K562 (cell line): ENCODE measurements around the gene BLM. TPM values are rescaled to one million over a fixed set of nuclear protein-coding genes. Genes with fewer than 3 reads are reported as not detected.

Experiments
- ATAC-seq: fragments of 200-7000 bp; cut with Tn5 transposase; 3 replicates; pipeline ENCODE4 v1.9.1; 2020; ENCODE audit warnings: moderate library complexity
- BruUV-seq: library from RNA; stranded (reverse); fragments of 400-500 nt; replicated peaks from 2 replicates; lab custom pipeline; 2021; lab: Mats Ljungman, UMichigan
- CTCF ChIA-PET: fragments of 300-600 bp; formaldehyde crosslinking; extraction: SDS; loops from one replicate; lab custom pipeline; 2021; ENCODE audit warnings: low intra/inter-chr PET ratio; lab: Yijun Ruan, JAX
- POLR2A ChIA-PET: fragments of 300-600, 350-650 bp; sonication (Branson Sonifier 250); formaldehyde crosslinking; extraction: SDS; loops from one replicate; lab custom pipeline; 2021; ENCODE audit warnings: antibody characterized with exemption, inconsistent platforms; lab: Yijun Ruan, JAX
- DNase-seq, 4 experiments: peaks; one replicate each; pipeline versions ENCODE4 v3.0.0 to v3.0.0-alpha.2; 2011 to 2018; ENCODE audit warnings: low spot score in 3 of 4, mixed read lengths in 3 of 4; ENCODE audit errors: extremely low read depth in 1 of 4
- FAIRE-seq: peaks from 2 replicates; lab custom pipeline; 2011; peaks lifted over from hg19 to GRCh38; lab: Jason Lieb, UNC
- H2AFZ ChIP-seq: 2 replicates; pipeline ENCODE4 v1.6.0; 2011; ENCODE audit warnings: low read depth, low read length, control low read depth, inconsistent platforms
- H3K27ac ChIP-seq: fragments of 200-600 bp; 3 replicates; pipeline ENCODE4 v1.8.0; 2011; ENCODE audit warnings: low read depth, mild to moderate bottlenecking, control low read depth, inconsistent platforms, low read length, moderate library complexity, mixed read lengths; ENCODE audit errors: extremely low read depth
- H3K27me3 ChIP-seq, 2 experiments: fragments of 300-600 bp in 1 of 2; 2 replicates in 1 of 2; 3 replicates in 1 of 2; pipeline versions ENCODE4 v1.6.0 to v1.8.0; 2011; ENCODE audit warnings: inconsistent platforms in 2 of 2, low read length in 2 of 2, mild to moderate bottlenecking in 1 of 2, mixed read lengths in 1 of 2, moderate library complexity in 1 of 2; ENCODE audit not compliant: control insufficient read depth in 2 of 2, insufficient read depth in 2 of 2
- H3K36me3 ChIP-seq: fragments of 300-600 bp; 3 replicates; pipeline ENCODE4 v1.8.0; 2011; ENCODE audit warnings: mild to moderate bottlenecking, low read length, inconsistent platforms; ENCODE audit not compliant: control insufficient read depth, insufficient read depth
- H3K4me1 ChIP-seq, 2 experiments: fragments of 200-600 bp in 1 of 2; replicated peaks in 1 of 2; 2 replicates in 1 of 2; 3 replicates in 1 of 2; pipeline versions ENCODE4 v1.5.1 to v1.8.0; 2011; ENCODE audit warnings: inconsistent platforms in 2 of 2, low read length in 2 of 2, mild to moderate bottlenecking in 1 of 2, mixed read lengths in 1 of 2, moderate library complexity in 1 of 2; ENCODE audit not compliant: control insufficient read depth in 2 of 2, insufficient read depth in 2 of 2
- H3K4me2 ChIP-seq: 2 replicates; pipeline ENCODE4 v1.6.1; 2011; ENCODE audit warnings: low read length, control low read depth, inconsistent platforms, mixed read lengths; ENCODE audit not compliant: insufficient read depth
- H3K4me3 ChIP-seq: fragments of 200-600 bp; sonication (generic), shearing (Covaris generic); 2 replicates; pipeline ENCODE4 v1.5.1; 2016; ENCODE audit warnings: control low read depth, inconsistent platforms
- H3K79me2 ChIP-seq: fragments of 200-600 bp; 3 replicates; pipeline ENCODE4 v1.8.0; 2011; ENCODE audit warnings: low read length, inconsistent platforms; ENCODE audit not compliant: control insufficient read depth, insufficient read depth
- H3K9ac ChIP-seq, 2 experiments: 2 replicates each; pipeline versions ENCODE4 v1.6.0 to v1.6.1; 2011; ENCODE audit warnings: low read depth in 2 of 2, low read length in 2 of 2, control low read depth in 1 of 2, inconsistent platforms in 1 of 2, mild to moderate bottlenecking in 1 of 2, mixed read lengths in 1 of 2; ENCODE audit not compliant: insufficient read depth in 1 of 2
- H3K9me1 ChIP-seq: one replicate; pipeline ENCODE4 v1.6.0; 2011; ENCODE audit warnings: inconsistent platforms, mild to moderate bottlenecking, low read length, moderate library complexity; ENCODE audit not compliant: control insufficient read depth, insufficient read depth
- H3K9me3 ChIP-seq: replicated peaks from 2 replicates; pipeline ENCODE4 v1.5.1; 2011; ENCODE audit warnings: low read depth, low read length, inconsistent platforms; ENCODE audit not compliant: control insufficient read depth, insufficient read depth
- H4K20me1 ChIP-seq: replicated peaks from 2 replicates; pipeline ENCODE4 v1.6.1; 2011; ENCODE audit warnings: low read length, inconsistent platforms, mixed read lengths; ENCODE audit not compliant: control insufficient read depth, insufficient read depth
- CTBP1 ChIP-seq: fragments of 450-650 bp; IDR thresholded peaks from 2 replicates; pipeline ENCODE4 v1.6.1; 2016; ENCODE audit warnings: borderline replicate concordance
- EP400 ChIP-seq: fragments of 450-650 bp; IDR thresholded peaks from 2 replicates; pipeline ENCODE4 v1.6.1; 2017; ENCODE audit warnings: antibody characterized with exemption, mild to moderate bottlenecking, moderate library complexity
- GATA2 ChIP-seq: sonication (generic); formaldehyde crosslinking; IDR thresholded peaks from 2 replicates; pipeline ENCODE4 v1.4.0; 2020; ENCODE audit warnings: mild to moderate bottlenecking, missing genetic modification reagents
- MAFF ChIP-seq: IDR thresholded peaks from 2 replicates; pipeline ENCODE4 v1.6.1; 2012; ENCODE audit warnings: low read length, improper control_type of control experiment
- MAZ ChIP-seq, 2 experiments: fragments of 450-650 bp in 1 of 2; sonication (generic) in 1 of 2; formaldehyde crosslinking; IDR thresholded peaks in 1 of 2; conservative IDR thresholded peaks in 1 of 2; 2 replicates each; pipeline versions ENCODE4 v1.4.0 to v1.5.0; 2020; ENCODE audit warnings: mild to moderate bottlenecking in 1 of 2, missing genetic modification reagents in 1 of 2
- MED1 ChIP-seq: sonication (generic); formaldehyde crosslinking; IDR thresholded peaks from 2 replicates; pipeline ENCODE4 v1.8.1; 2023; ENCODE audit warnings: missing genetic modification reagents, borderline replicate concordance
- MYC ChIP-seq, 2 experiments: fragments of 250-450 bp in 1 of 2; sonication (Bioruptor Pico) in 1 of 2; IDR thresholded peaks; 2 replicates each; pipeline versions ENCODE4 v1.5.1 to v1.6.1; 2012 to 2021; ENCODE audit warnings: low read depth in 2 of 2, borderline replicate concordance in 1 of 2, improper control_type of control experiment in 1 of 2, low read length in 1 of 2, mild to moderate bottlenecking in 1 of 2, moderate library complexity in 1 of 2
- RAD21 ChIP-seq, 2 experiments: fragments of 250-450 bp in 1 of 2; fragments of 450-650 bp in 1 of 2; sonication (Bioruptor Pico) in 1 of 2; formaldehyde crosslinking in 1 of 2; IDR thresholded peaks in 1 of 2; conservative IDR thresholded peaks in 1 of 2; 2 replicates each; pipeline versions ENCODE4 v1.4.0 to v1.8.0; 2020 to 2022; ENCODE audit warnings: mild to moderate bottlenecking in 2 of 2, moderate library complexity in 1 of 2
- RBM25 ChIP-seq: fragments of 200-400 bp; formaldehyde crosslinking; IDR thresholded peaks from 2 replicates; pipeline ENCODE4 v1.6.1; 2018; ENCODE audit warnings: low read length, low read depth, moderate library complexity; ENCODE audit not compliant: severe bottlenecking
- RCOR1 ChIP-seq, 2 experiments: IDR thresholded peaks; 2 replicates each; pipeline ENCODE4 v1.6.1; 2012; ENCODE audit warnings: low read depth in 2 of 2, low read length in 2 of 2, borderline replicate concordance in 1 of 2, improper control_type of control experiment in 1 of 2
- SIN3B ChIP-seq: fragments of 450-650 bp; IDR thresholded peaks from 2 replicates; pipeline ENCODE4 v1.6.1; 2017; ENCODE audit warnings: low read depth, mild to moderate bottlenecking, moderate library complexity
- SMARCC2 ChIP-seq: fragments of 450-650 bp; IDR thresholded peaks from 2 replicates; pipeline ENCODE4 v1.6.1; 2017; ENCODE audit warnings: antibody characterized with exemption, moderate library complexity, mild to moderate bottlenecking, low read depth
- SPI1 ChIP-seq: IDR thresholded peaks from 2 replicates; pipeline ENCODE4 v1.6.1; 2011; ENCODE audit warnings: low read depth, low read length, control low read depth, borderline replicate concordance
- TARDBP ChIP-seq: fragments of 450-650 bp; IDR thresholded peaks from 2 replicates; pipeline ENCODE4 v1.6.1; 2016
- YY1 ChIP-seq, 3 experiments: IDR thresholded peaks; 2 replicates each; pipeline ENCODE4 v1.6.1; 2011; ENCODE audit warnings: low read length in 2 of 3, mild to moderate bottlenecking in 2 of 3, moderate library complexity in 2 of 3, borderline replicate concordance in 1 of 3, control low read depth in 1 of 3, low read depth in 1 of 3; ENCODE audit not compliant: insufficient read depth in 3 of 3, insufficient replicate concordance in 2 of 3, control insufficient read depth in 1 of 3, insufficient read length in 1 of 3; ENCODE audit errors: extremely low read depth in 1 of 3
- ZFX ChIP-seq: sonication (generic); formaldehyde crosslinking; IDR thresholded peaks from 2 replicates; pipeline ENCODE4 v1.8.0; 2022; ENCODE audit warnings: mild to moderate bottlenecking, missing genetic modification reagents, moderate library complexity
- ZNF174 ChIP-seq: fragments of 250-450 bp; sonication (Bioruptor Pico); IDR thresholded peaks from 2 replicates; pipeline ENCODE4 v1.4.0; 2020; ENCODE audit warnings: mild to moderate bottlenecking
- ZNF445 ChIP-seq: fragments of 250-450 bp; sonication (Bioruptor Pico); IDR thresholded peaks from 2 replicates; pipeline ENCODE4 v1.4.0; 2020; ENCODE audit warnings: low read depth, mild to moderate bottlenecking, moderate library complexity
- WGBS: fragments of 100-300 bp; shearing (Covaris generic); methylation state at CpG from one replicate; pipeline ENCODE4 v1.1.6; 2016; ENCODE audit warnings: low coverage, mixed read lengths; ENCODE audit not compliant: insufficient coverage; ENCODE audit errors: missing lambda C conversion rate; 5-methylcytosine and 5-hydroxymethylcytosine counted together
- in situ Hi-C: fragments of 300-500 bp; cut with MboI; formaldehyde crosslinking; loops from 4 replicates; pipeline ENCODE4 v1.15.0; 2018; ENCODE audit warnings: inconsistent platforms, mixed read lengths
- intact Hi-C: fragments of 100-400 bp; cut with micrococcal nuclease; formaldehyde crosslinking; loops from 2 replicates; pipeline ENCODE4 v1.14.2; 2022
- polyA plus RNA-seq, 8 experiments: library from polyadenylated mRNA; depleted of rRNA in 4 of 8; stranded (reverse) in 5 of 8; unstranded in 3 of 8; fragments of >200 nt; fragmentation: Nextera tagmentation in 2 of 8; fragmentation: Illumina TruSeq in 1 of 8; extraction: Ambion mirVana in 2 of 8; extraction: Trizol in 1 of 8; gene quantifications; 2 replicates each; pipeline versions ENCODE4 v1.2.1 to v1.2.3, GENCODE V29; 2011 to 2014; ENCODE audit warnings: inconsistent platforms in 1 of 8, missing spikeins in 1 of 8
- total RNA-seq, 7 experiments: library from RNA; depleted of rRNA in 6 of 7; stranded (reverse); fragments of >200 nt in 6 of 7; fragmentation: Illumina TruSeq in 2 of 7; extraction: Trizol in 2 of 7; gene quantifications; 2 replicates each; pipeline versions ENCODE4 v1.2.1 to v1.2.3, GENCODE V29; 2011 to 2021; ENCODE audit warnings: low replicate concordance in 1 of 7
- TF ChIP-seq, protein P1 (sequence below): sonication (generic); formaldehyde crosslinking; IDR thresholded peaks from 2 replicates; pipeline ENCODE4 v1.8.0; 2022; ENCODE audit warnings: missing genetic modification reagents, mild to moderate bottlenecking, moderate library complexity, borderline replicate concordance

Gene BLM
- total and polyA plus RNA-seq, 9 of the 15 experiments (the other 6 are each of a cell fraction or from before 2014, with no cell fraction given) = 21.0 to 56.0 (median 43.9) TPM

DNA sequence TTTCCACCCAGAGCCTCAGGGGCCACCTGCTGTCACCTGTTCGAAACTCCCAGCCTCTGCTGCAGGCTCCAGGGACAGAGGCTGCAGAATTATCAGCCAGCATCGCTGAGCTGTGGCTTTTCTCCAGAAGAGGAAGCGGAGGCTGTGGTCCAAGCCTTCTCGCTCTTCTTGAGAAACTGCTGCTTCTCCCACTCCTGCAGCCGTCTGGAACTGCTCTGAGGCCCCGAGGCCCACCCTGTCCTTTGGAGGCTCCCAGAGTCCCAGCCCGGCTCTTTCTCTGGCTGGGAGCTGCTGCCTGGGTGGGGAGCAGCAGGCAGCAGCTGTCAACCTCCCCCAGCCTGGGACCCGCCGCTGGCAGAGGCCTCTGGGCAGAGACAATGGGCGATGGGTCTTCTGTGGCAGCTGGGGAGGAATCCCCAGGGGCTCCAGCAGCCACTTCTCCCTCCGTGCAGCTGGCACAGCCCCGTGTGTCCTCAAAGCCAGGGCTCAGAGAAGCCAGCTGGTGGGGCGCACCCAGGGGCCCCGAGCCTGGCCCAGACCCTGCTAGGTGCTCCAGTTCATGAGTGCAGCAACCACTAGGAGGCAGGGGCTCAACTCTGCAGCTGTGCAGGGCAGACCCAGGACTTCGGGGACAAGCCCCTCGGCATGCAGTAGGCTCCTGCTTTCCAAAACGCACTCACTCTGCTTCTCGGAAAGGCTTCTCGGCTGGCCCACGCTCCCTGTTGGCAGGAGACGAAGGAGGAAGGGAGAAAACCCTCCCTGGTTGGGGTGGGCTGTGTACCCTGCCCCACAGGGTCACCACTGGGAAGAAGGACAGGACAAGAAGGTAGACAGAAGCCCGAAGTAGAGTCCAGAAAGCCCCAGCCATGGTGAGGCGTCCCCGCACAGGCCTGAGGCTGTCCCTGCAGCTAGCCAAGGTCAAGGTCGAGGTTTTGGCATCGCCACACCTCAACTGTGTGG, 101.4 kb downstream of the BLM start:
- DNase-seq (peak in 3 of 4 experiments; percentile 35 to 49 (median 42)), ATAC-seq (peak; percentile 75), FAIRE-seq (peak; percentile 80)
- intact Hi-C loops = loop anchor here (5.0 kb wide), 1 partner anchor 69 kb away; no protein-coding TSS in a partner anchor
- no peaks in the 10 kb centered on the region for H4K20me1 ChIP-seq
- 51% methylated on average over 20 of the region's 26 CpGs for WGBS
- no TSS peak for BruUV-seq
- peak overlapping the region in 1 of 2 experiments; percentile 15; a peak in 2 of 4 replicates for H3K9ac ChIP-seq
- no peak overlapping the region for H3K27ac ChIP-seq
- H3K4me1 ChIP-seq = peaks cover 8 to 35% of the 10 kb centered on the region in 2 experiments; a peak in 4 of 5 replicates
- no peak overlapping the region for H3K4me3 ChIP-seq
- ChIA-PET POLR2A (interaction anchor here (0.6 to 1.7 kb wide), 5 partner anchors 12 to 264 kb away, joined by 3 to 7 read pairs (median 3); no protein-coding TSS in a partner anchor), CTCF (interaction anchor here (0.7 kb wide), 1 partner anchor 70 kb away, joined by 3 read pairs; no protein-coding TSS in a partner anchor)
- no peaks in the 10 kb centered on the region for H3K9me3 ChIP-seq
- H3K4me2 ChIP-seq = no peak overlapping the region
- H3K36me3 ChIP-seq = peaks cover 11% of the 10 kb centered on the region; the same call in 2 of the 3 replicates
- H3K79me2 ChIP-seq = no peaks in the 10 kb centered on the region
- H2AFZ ChIP-seq = peak overlapping the region; percentile 38; the same call in 1 of the 2 replicates
- H3K9me1 ChIP-seq = no peaks in the 10 kb centered on the region
- no peaks in the 10 kb centered on the region for H3K27me3 ChIP-seq
- in situ Hi-C loops = no loop called here
- TF ChIP-seq TARDBP (no peak), SMARCC2 (no peak), EP400 (no peak), MED1 (CRISPR knock-in tag) (no peak), MAFF (no peak), RCOR1 (IDR thresholded peaks at IDR 0.05; ENCODE audit: borderline replicate concordance in 1 of 2, low read depth in 2 of 2, low read length in 2 of 2) (peak in 1 of 2 experiments; percentile 27; a peak in 1 of 4 replicates), SPI1 (peak; percentile 85; the same call in 1 of the 2 replicates), ZNF445 (no peak), ZNF174 (CRISPR knock-in tag) (no peak), MAZ (CRISPR knock-in tag; conservative IDR thresholded peaks at IDR 0.05 in 1 of 2, IDR thresholded peaks at IDR 0.05 in 1 of 2) (peak in 1 of 2 experiments; percentile 43; a peak in 1 of 4 replicates), ZFX (CRISPR knock-in tag) (no peak), RAD21 (CRISPR knock-in tag; conservative IDR thresholded peaks at IDR 0.05 in 1 of 2, IDR thresholded peaks at IDR 0.05 in 1 of 2) (peak in 1 of 2 experiments; percentile 41; a peak in 2 of 4 replicates), GATA2 (peak; percentile 32; the same call in 1 of the 2 replicates), CTBP1 (peak; percentile 51; the same call in 1 of the 2 replicates), SIN3B (no peak), MYC (IDR thresholded peaks at IDR 0.05; ENCODE audit: low read depth, low read length) (no peak), MYC (CRISPR knock-in tag; IDR thresholded peaks at IDR 0.05; ENCODE audit: borderline replicate concordance, low read depth) (no peak), YY1 (IDR thresholded peaks at IDR 0.05; ENCODE audit: borderline replicate concordance in 1 of 3, control insufficient read depth in 1 of 3, extremely low read depth in 1 of 3, insufficient read depth in 3 of 3, insufficient read length in 1 of 3, insufficient replicate concordance in 2 of 3, low read depth in 1 of 3, low read length in 2 of 3) (no peak), RBM25 (no peak)
- TF ChIP-seq, protein P1, sequence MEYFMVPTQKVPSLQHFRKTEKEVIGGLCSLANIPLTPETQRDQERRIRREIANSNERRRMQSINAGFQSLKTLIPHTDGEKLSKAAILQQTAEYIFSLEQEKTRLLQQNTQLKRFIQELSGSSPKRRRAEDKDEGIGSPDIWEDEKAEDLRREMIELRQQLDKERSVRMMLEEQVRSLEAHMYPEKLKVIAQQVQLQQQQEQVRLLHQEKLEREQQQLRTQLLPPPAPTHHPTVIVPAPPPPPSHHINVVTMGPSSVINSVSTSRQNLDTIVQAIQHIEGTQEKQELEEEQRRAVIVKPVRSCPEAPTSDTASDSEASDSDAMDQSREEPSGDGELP = peak; percentile 44; the same call in 1 of the 2 replicates
